ENCODE data around the gene NAA38.

The NAA38 gene

GRCh38 chr17:7852919-7853690, 4.3 kb downstream of the NAA38 start:
- no peak for DNase-seq (ENCODE audit: low read depth, low spot score)

GRCh38 chr17:7852262-7852670, 5.1 kb downstream of the NAA38 start:
- no peak for DNase-seq (ENCODE audit: low read depth, low spot score)

GRCh38 chr17:7851438-7852261, 5.7 kb downstream of the NAA38 start:
- no peak for DNase-seq (ENCODE audit: low read depth, low spot score)

- DNase-seq (ENCODE audit: low read depth, low spot score) = no peak
Measured at GRCh38 chr17:7850701-7851437, 6.5 kb downstream of the NAA38 start.

- no peak for DNase-seq (ENCODE audit: low read depth, low spot score)
Measured at GRCh38 chr17:7849751-7850504, 7.4 kb downstream of the NAA38 start.

GRCh38 chr17:7849130-7849750, 8.1 kb downstream of the NAA38 start:
- no peak for DNase-seq (ENCODE audit: low read depth, low spot score)

- no peak for DNase-seq (ENCODE audit: low read depth, low spot score)
Measured at GRCh38 chr17:7848739-7849129, 8.6 kb downstream of the NAA38 start.

GRCh38 chr17:7848131-7848579, 9.2 kb downstream of the NAA38 start:
- no peak for DNase-seq (ENCODE audit: low read depth, low spot score)

- no peak for DNase-seq (ENCODE audit: low read depth, low spot score)
Measured at GRCh38 chr17:7846765-7847661, 10.3 kb downstream of the NAA38 start.

GRCh38 chr17:7846063-7846735, 11.2 kb downstream of the NAA38 start:
- DNase-seq (ENCODE audit: low read depth, low spot score) = no peak

GRCh38 chr17:7845359-7846062, 11.8 kb downstream of the NAA38 start:
- no peak for DNase-seq (ENCODE audit: low read depth, low spot score)

GRCh38 chr17:7844292-7845154, 12.8 kb downstream of the NAA38 start:
- DNase-seq (ENCODE audit: low read depth, low spot score) = no peak

GRCh38 chr17:7843536-7844291, 13.6 kb downstream of the NAA38 start:
- DNase-seq (ENCODE audit: low read depth, low spot score) = no peak

- DNase-seq (ENCODE audit: low read depth, low spot score) = no peak
Measured at GRCh38 chr17:7843257-7843535, 14.2 kb downstream of the NAA38 start.

GRCh38 chr17:7842380-7843256, 14.7 kb downstream of the NAA38 start:
- no peak for DNase-seq (ENCODE audit: low read depth, low spot score)

GRCh38 chr17:7841915-7842379, 15.4 kb downstream of the NAA38 start:
- DNase-seq (ENCODE audit: low read depth, low spot score) = no peak

Data from smooth muscle cell of the brain vasculature (primary cell).